HG03025 (cell line): ENCODE data around the gene ARHGAP5.
"Not testable (repeated sequence)": the region's sequence is repeated elsewhere in the genome, so short reads cannot be mapped to it uniquely, and the experiment has no call there.

Experiments used
- ATAC-seq: cut with Tn5 transposase; IDR thresholded peaks from one replicate; pipeline ENCODE4 v1.9.1; 2021; ENCODE audit warnings: mild to moderate bottlenecking, moderate library complexity; ENCODE audit not compliant: unreplicated experiment, low FRiP score

ARHGAP5 gene

GRCh38 chr14:32104308-32104707, 27.2 kb downstream of the ARHGAP5 start:
- ATAC-seq, result no peak

- no peak for ATAC-seq
Observed at GRCh38 chr14:32104803-32105202, 27.7 kb downstream of the ARHGAP5 start.

GRCh38 chr14:32109676-32110547, 32.8 kb downstream of the ARHGAP5 start:
- no peak for ATAC-seq

GRCh38 chr14:32110548-32110896, 33.4 kb downstream of the ARHGAP5 start:
- ATAC-seq, result no peak

GRCh38 chr14:32121536-32121935, 44.4 kb downstream of the ARHGAP5 start:
- ATAC-seq, result no peak

GRCh38 chr14:32121948-32122347, 44.8 kb downstream of the ARHGAP5 start:
- ATAC-seq, result no peak

GRCh38 chr14:32126899-32127730, 50.0 kb downstream of the ARHGAP5 start:
- not testable (repeated sequence) for ATAC-seq

GRCh38 chr14:32127731-32128654, 50.9 kb downstream of the ARHGAP5 start:
- not testable (repeated sequence) for ATAC-seq

- no peak for ATAC-seq
Observed at GRCh38 chr14:32128703-32129102, 51.6 kb downstream of the ARHGAP5 start.

- no peak for ATAC-seq
Observed at GRCh38 chr14:32129124-32129523, 52.0 kb downstream of the ARHGAP5 start.

- ATAC-seq, result not testable (repeated sequence)
Observed at GRCh38 chr14:32131689-32132088, 54.6 kb downstream of the ARHGAP5 start.

- ATAC-seq, result no peak
Observed at GRCh38 chr14:32134448-32135097, 57.5 kb downstream of the ARHGAP5 start.

GRCh38 chr14:32136027-32136825, 59.1 kb downstream of the ARHGAP5 start:
- ATAC-seq, result no peak

GRCh38 chr14:32137313-32137712, 60.2 kb downstream of the ARHGAP5 start:
- ATAC-seq, result no peak

- ATAC-seq, result no peak
Observed at GRCh38 chr14:32137892-32138291, 60.8 kb downstream of the ARHGAP5 start.

GRCh38 chr14:32142341-32142740, 65.2 kb downstream of the ARHGAP5 start:
- ATAC-seq, result no peak

- no peak for ATAC-seq
Observed at GRCh38 chr14:32142754-32143437, 65.8 kb downstream of the ARHGAP5 start.

- no peak for ATAC-seq
Observed at GRCh38 chr14:32150392-32150791, 73.3 kb downstream of the ARHGAP5 start.

- no peak for ATAC-seq
Observed at GRCh38 chr14:32166029-32166428, 88.9 kb downstream of the ARHGAP5 start.
